AG10803 (cell line): Measurements from ENCODE around the gene SLC9C2.
A peak's percentile ranks its signal among the peaks of the same experiment; 100 is the strongest.
"Not testable (repeated sequence)": the region's sequence is repeated elsewhere in the genome, so short reads cannot be mapped to it uniquely, and the experiment has no call there.

Source experiments
- DNase-seq: peaks from one replicate; pipeline ENCODE4 v3.0.0; 2010; ENCODE audit warnings: low read depth
- H3K4me3 ChIP-seq: 2 replicates; pipeline ENCODE4 v1.5.1; 2011; ENCODE audit warnings: mild to moderate bottlenecking, low read length, control low read depth
- TF ChIP-seq, protein P1 (sequence below): conservative IDR thresholded peaks from 2 replicates; pipeline ENCODE4 v1.5.1; 2011; ENCODE audit warnings: mild to moderate bottlenecking, low read length, control low read depth, inconsistent platforms

The SLC9C2 gene, protein sequence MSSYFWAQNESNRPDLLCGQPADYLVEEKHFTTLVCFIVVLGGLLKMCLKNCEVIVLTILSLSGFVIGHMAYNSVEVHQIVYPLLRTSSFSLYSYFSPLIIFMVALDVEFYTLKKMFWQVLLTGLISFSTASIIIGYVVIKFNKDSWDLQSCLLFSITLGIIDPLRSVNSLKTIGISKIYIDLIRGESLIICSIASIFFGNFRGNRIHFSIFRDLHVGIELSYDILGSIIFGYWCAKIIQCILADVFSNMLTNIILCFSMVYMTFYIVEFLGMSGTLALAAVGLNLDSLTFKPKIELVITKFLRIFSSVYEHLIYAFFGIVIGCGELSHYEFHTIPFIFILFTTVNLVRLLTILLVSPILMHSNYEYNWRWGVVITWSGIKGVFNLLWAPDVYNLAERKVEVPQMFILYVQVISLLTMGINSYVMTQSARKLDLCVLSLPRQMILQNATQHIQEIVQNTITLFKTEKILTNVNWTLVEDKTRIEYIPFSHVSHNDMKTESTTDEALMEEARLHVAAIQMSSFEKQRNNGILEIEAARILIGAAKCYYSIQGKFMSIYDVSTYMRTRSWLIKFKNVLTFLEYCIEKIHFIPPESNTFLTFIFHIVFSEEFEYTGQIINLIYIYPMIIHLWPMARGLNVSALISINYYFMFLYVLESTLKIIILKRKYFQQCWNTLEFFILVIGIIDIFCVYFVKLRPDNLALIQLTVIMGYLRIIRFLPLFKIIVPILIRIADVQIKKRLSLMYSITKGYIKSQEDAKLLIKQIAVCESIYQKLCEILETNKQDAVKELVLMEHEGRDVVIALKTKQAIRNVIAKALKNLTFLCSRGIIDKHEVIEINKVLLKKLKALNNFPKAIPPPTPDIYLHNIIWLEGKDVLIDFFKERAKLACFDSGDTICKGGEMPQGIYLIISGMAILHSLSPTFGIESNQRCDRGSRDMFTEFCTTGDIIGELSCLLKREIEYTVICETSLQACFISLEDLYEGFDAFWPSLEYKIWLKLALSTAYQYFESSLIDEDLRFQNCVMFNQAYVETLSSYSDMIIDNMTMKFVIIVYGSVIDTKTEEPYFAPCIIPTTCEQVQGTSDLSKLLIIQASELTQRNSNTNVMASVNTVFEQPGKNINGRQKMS

GRCh38 chr1:173603056-173603591 lies at the start of gene SLC9C2:
SLC9C2 (minus strand) TSS chr1:173603072; CDS start chr1:173601776, 1,296 bp downstream.
- peak; percentile 24 for DNase-seq
- peak within 1 kb of the TSS; percentile 43 for H3K4me3 ChIP-seq
- TF ChIP-seq, protein P1, sequence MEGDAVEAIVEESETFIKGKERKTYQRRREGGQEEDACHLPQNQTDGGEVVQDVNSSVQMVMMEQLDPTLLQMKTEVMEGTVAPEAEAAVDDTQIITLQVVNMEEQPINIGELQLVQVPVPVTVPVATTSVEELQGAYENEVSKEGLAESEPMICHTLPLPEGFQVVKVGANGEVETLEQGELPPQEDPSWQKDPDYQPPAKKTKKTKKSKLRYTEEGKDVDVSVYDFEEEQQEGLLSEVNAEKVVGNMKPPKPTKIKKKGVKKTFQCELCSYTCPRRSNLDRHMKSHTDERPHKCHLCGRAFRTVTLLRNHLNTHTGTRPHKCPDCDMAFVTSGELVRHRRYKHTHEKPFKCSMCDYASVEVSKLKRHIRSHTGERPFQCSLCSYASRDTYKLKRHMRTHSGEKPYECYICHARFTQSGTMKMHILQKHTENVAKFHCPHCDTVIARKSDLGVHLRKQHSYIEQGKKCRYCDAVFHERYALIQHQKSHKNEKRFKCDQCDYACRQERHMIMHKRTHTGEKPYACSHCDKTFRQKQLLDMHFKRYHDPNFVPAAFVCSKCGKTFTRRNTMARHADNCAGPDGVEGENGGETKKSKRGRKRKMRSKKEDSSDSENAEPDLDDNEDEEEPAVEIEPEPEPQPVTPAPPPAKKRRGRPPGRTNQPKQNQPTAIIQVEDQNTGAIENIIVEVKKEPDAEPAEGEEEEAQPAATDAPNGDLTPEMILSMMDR = no peak

DNA sequence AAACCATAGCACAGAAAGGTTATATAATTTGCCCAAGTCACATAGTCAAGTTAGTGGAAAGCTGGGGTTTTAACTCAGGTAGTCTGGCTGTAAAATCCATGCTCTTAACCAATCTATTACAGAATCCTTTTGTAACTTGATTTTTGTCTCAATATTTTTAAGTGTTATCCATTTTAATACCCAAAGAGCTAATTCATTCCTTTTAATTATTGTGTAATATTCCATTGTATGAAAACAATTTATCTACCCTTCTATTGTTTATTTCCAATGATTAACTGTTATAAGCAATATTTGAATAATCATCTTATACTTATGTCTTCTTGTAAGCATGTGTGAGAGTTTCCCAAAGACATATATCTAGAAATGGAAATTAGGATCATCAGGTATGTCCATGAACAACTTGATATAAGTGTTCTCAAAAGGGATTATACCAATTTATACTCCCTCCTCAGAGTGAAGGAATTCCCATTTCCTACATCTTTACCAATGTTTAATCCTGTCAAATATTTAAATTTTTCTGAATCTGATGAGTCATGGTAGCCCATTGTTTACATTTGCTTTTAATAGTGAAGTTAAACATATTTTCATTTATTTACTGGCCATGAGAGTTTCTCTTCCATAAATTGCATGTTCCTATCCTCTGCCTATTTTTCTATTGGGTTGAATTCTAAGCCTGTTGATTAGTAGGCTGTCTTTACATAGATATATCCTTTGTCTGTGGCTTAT lies 46.2 kb upstream of the SLC9C2 start:
- TF ChIP-seq, protein P1 = no peak
- no peak overlapping the region for H3K4me3 ChIP-seq
- DNase-seq = no peak

GRCh38 chr1:173646656-173647055 lies 43.8 kb upstream of the SLC9C2 start:
- H3K4me3 ChIP-seq = no peak overlapping the region
- no peak for DNase-seq
- TF ChIP-seq, protein P1 = no peak

DNA sequence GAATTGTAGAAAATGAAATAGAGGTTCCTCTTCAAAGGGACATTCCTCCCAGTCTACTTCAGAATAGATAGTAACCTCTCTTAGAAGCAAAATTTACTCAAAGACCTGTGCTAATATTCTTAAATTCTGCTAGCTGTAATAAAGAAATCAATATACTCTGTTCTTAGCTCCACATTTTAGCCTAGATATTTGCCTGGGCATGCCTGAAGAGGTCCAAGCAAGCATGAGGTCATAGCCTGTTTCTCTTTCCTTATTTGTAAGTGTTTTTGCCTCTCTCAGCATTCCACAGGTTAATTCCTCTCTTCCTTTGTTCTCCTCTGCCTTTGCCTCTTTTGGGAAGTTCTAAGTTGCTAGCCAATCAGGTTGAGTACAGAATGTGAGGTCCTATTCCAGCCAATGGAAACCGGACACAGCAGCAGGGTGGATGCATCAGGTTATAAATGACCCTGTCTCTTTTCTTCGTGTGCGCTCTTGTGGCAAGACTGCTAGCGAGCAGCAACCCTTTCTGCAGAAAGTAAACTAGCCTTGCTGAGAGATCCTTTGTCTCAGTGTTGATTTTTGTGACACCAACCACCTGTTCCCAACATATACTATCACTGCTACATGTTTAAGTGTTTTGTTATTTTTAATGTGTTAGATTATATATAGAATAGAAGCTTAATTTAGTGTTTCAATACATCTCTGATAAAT lies 39.7 kb upstream of the SLC9C2 start:
- H3K4me3 ChIP-seq = not testable (repeated sequence)
- DNase-seq = peak; percentile 3

- TF ChIP-seq, protein P1 = no peak
- DNase-seq = no peak
- no peak overlapping the region for H3K4me3 ChIP-seq
Observed at GRCh38 chr1:173639102-173639501, 36.2 kb upstream of the SLC9C2 start.

GRCh38 chr1:173638043-173639021 lies 35.5 kb upstream of the SLC9C2 start:
- TF ChIP-seq, protein P1 = no peak
- H3K4me3 ChIP-seq = no peak overlapping the region
- no peak for DNase-seq

DNA sequence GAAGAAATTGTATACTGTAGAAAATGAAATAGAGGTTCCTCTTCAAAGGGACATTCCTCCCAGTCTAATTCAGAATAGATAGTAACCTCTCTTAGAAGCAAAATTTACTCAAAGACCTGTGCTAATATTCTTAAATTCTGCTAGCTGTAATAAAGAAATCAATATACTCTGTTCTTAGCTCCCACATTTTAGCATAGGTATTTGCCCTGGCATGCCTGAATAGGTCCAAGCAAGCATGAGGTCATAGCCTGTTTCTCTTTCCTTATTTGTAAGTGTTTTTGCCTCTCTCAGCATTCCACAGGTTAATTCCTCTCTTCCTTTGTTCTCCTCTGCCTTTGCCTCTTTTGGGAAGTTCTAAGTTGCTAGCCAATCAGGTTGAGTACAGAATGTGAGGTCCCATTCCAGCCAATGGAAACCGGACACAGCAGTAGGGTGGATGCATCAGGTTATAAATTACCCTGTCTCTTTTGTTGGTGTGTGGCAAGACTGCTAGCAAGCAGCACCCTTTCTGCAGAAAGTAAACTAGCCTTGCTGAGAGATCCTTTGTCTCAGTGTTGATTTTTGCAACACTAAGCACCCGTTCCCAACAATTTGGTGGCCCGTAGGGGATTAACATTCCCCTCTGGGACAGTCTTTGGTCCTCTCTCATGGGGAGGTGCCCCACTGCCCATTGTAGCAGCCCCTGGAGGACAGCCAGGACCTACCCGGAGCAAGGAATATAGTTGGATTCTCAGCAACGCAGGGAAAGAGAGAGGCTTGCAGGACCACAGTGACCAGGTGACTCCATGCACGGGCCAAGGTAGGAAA lies 34.6 kb upstream of the SLC9C2 start:
- DNase-seq, H3K4me3 ChIP-seq: not testable (repeated sequence)
